MCF 10A (cell line): ENCODE data around the gene TCF4. TPM values are rescaled to one million over a fixed set of nuclear protein-coding genes. Genes with fewer than 3 reads are reported as not detected.

Experiments
- BruUV-seq: library from RNA; stranded (reverse); fragments of 400-500 nt; replicated peaks from 2 replicates; lab custom pipeline; 2021; lab: Mats Ljungman, UMichigan
- CTCF ChIA-PET: fragments of 300-600 bp; sonication (Branson Sonifier 250); formaldehyde crosslinking; extraction: SDS; loops from one replicate; lab custom pipeline; 2021; ENCODE audit warnings: antibody characterized with exemption, inconsistent platforms; lab: Yijun Ruan, JAX
- POLR2A ChIA-PET: fragments of 300-600, 350-650 bp; sonication (Branson Sonifier 250); formaldehyde crosslinking; extraction: SDS; loops from one replicate; lab custom pipeline; 2020; ENCODE audit warnings: antibody characterized with exemption, inconsistent platforms; lab: Yijun Ruan, JAX
- DNase-seq: peaks from one replicate; pipeline ENCODE4 v3.0.0-alpha.2; 2018; ENCODE audit not compliant: unreplicated experiment
- H3K27ac Mint-ChIP-seq: one replicate; pipeline ENCODE4 v1.8.0; 2022; ENCODE audit warnings: mild to moderate bottlenecking, low read depth, mixed read lengths; ENCODE audit not compliant: unreplicated experiment
- H3K27me3 Mint-ChIP-seq: one replicate; pipeline ENCODE4 v1.8.0; 2022; ENCODE audit warnings: mixed read lengths; ENCODE audit not compliant: insufficient read depth, unreplicated experiment
- H3K36me3 Mint-ChIP-seq: one replicate; pipeline ENCODE4 v1.8.0; 2022; ENCODE audit warnings: mild to moderate bottlenecking, moderate library complexity, mixed read lengths; ENCODE audit not compliant: insufficient read depth, unreplicated experiment
- H3K4me1 Mint-ChIP-seq: one replicate; pipeline ENCODE4 v1.8.0; 2022; ENCODE audit warnings: mixed read lengths; ENCODE audit not compliant: insufficient read depth, unreplicated experiment
- H3K4me3 Mint-ChIP-seq: one replicate; pipeline ENCODE4 v1.8.0; 2022; ENCODE audit warnings: mild to moderate bottlenecking, moderate library complexity, mixed read lengths; ENCODE audit not compliant: unreplicated experiment
- H3K9me3 Mint-ChIP-seq: one replicate; pipeline ENCODE4 v1.8.0; 2022; ENCODE audit warnings: mixed read lengths; ENCODE audit not compliant: unreplicated experiment
- CTCF ChIP-seq: fragments of 200-600 bp; IDR thresholded peaks from one replicate; pipeline ENCODE4 v1.8.0; 2022; ENCODE audit warnings: antibody characterized with exemption, mild to moderate bottlenecking; ENCODE audit not compliant: unreplicated experiment
- intact Hi-C: fragments of 100-400 bp; cut with micrococcal nuclease; formaldehyde crosslinking; loops from 2 replicates; pipeline ENCODE4 v1.14.1; 2022
- total RNA-seq: library from RNA; stranded (reverse); gene quantifications from 2 replicates; pipeline ENCODE4 v1.2.3, GENCODE V29; 2022

Gene TCF4
- total RNA-seq, 1 experiment from 2014 or later = 6.2 TPM

- no peak for DNase-seq
- intact Hi-C loops = no loop called here
- Mint-ChIP-seq H3K36me3 (no peaks in the 10 kb centered on the region), H3K4me1 (no peaks in the 10 kb centered on the region), H3K9me3 (no peaks in the 10 kb centered on the region), H3K27me3 (no peaks in the 10 kb centered on the region), H3K4me3 (no peak overlapping the region), H3K27ac (no peak overlapping the region)
- POLR2A ChIA-PET = no interaction called here
- no TSS peak for BruUV-seq
- CTCF ChIA-PET = interaction anchor here (0.5 to 1.3 kb wide), 2 partner anchors 19 to 228 kb away, joined by 3 to 6 read pairs; no protein-coding TSS in a partner anchor
- no peak for TF ChIP-seq CTCF
Measured at GRCh38 chr18:55214969-55215368, 373.0 kb downstream of the TCF4 start.

GRCh38 chr18:55214534-55214933 is 373.5 kb downstream of the TCF4 start:
- H3K36me3 Mint-ChIP-seq = no peaks in the 10 kb centered on the region
- no peak for DNase-seq
- H3K27me3 Mint-ChIP-seq = no peaks in the 10 kb centered on the region
- CTCF ChIA-PET = interaction anchor here (0.5 to 1.3 kb wide), 2 partner anchors 20 to 73 kb away, joined by 4 to 6 read pairs; no protein-coding TSS in a partner anchor
- H3K4me1 Mint-ChIP-seq = no peaks in the 10 kb centered on the region
- intact Hi-C loops = no loop called here
- no peaks in the 10 kb centered on the region for H3K9me3 Mint-ChIP-seq
- POLR2A ChIA-PET = no interaction called here
- H3K27ac Mint-ChIP-seq = no peak overlapping the region
- no TSS peak for BruUV-seq
- no peak overlapping the region for H3K4me3 Mint-ChIP-seq
- no peak for TF ChIP-seq CTCF

- ChIA-PET POLR2A (no interaction called here), CTCF (interaction anchor here (1.3 kb wide), 1 partner anchor 21 kb away, joined by 6 read pairs; no protein-coding TSS in a partner anchor)
- Mint-ChIP-seq H3K4me1 (no peaks in the 10 kb centered on the region), H3K27me3 (no peaks in the 10 kb centered on the region), H3K36me3 (no peaks in the 10 kb centered on the region), H3K9me3 (no peaks in the 10 kb centered on the region), H3K4me3 (no peak overlapping the region), H3K27ac (no peak overlapping the region)
- DNase-seq = no peak
- intact Hi-C loops = no loop called here
- no peak for TF ChIP-seq CTCF
- BruUV-seq = no TSS peak
Measured at GRCh38 chr18:55213586-55213985, 374.4 kb downstream of the TCF4 start.

GRCh38 chr18:55206927-55207326 is 381.1 kb downstream of the TCF4 start:
- CTCF ChIA-PET = no interaction called here
- no peaks in the 10 kb centered on the region for H3K9me3 Mint-ChIP-seq
- POLR2A ChIA-PET = no interaction called here
- H3K4me3 Mint-ChIP-seq = no peak overlapping the region
- no peaks in the 10 kb centered on the region for H3K4me1 Mint-ChIP-seq
- BruUV-seq = no TSS peak
- intact Hi-C loops = no loop called here
- DNase-seq = no peak
- TF ChIP-seq CTCF = no peak
- H3K36me3 Mint-ChIP-seq = no peaks in the 10 kb centered on the region
- H3K27ac Mint-ChIP-seq = no peak overlapping the region
- H3K27me3 Mint-ChIP-seq = no peaks in the 10 kb centered on the region
